SK-N-SH (cell line): ENCODE results near the gene CRMP1. TPM values are rescaled to one million over a fixed set of nuclear protein-coding genes. Genes with fewer than 3 reads are reported as not detected.

Source experiments
- CTCF ChIA-PET: fragments of 300-600, 350-600 bp; formaldehyde crosslinking; extraction: SDS; loops from one replicate; lab custom pipeline; 2021; lab: Yijun Ruan, JAX
- POLR2A ChIA-PET: fragments of 350-600 bp; sonication (Branson Sonifier 250); formaldehyde crosslinking; extraction: SDS; loops from one replicate; lab custom pipeline; 2020; ENCODE audit warnings: antibody characterized with exemption, inconsistent platforms; lab: Yijun Ruan, JAX
- DNase-seq: peaks from one replicate; pipeline ENCODE4 v3.0.0; 2012
- H2AFZ ChIP-seq: fragments of 200-600 bp; sonication (generic); 2 replicates; pipeline ENCODE4 v1.8.1; 2016; ENCODE audit warnings: antibody characterized with exemption, mild to moderate bottlenecking, low read depth
- H3F3A ChIP-seq: fragments of 200-600 bp; sonication (generic); replicated peaks from 2 replicates; pipeline ENCODE3; 2016; ENCODE audit warnings: antibody characterized with exemption, mild to moderate bottlenecking; ENCODE audit not compliant: insufficient read depth
- H3K27ac ChIP-seq, 2 experiments: fragments of 200-500 bp in 1 of 2; fragments of 200-600 bp in 1 of 2; sonication (Bioruptor generic) in 1 of 2; sonication (generic), shearing (Covaris generic) in 1 of 2; 2 replicates each; pipeline versions ENCODE4 v1.5.1 to v1.6.1; 2014 to 2016; ENCODE audit warnings: low read depth in 2 of 2, inconsistent platforms in 1 of 2, low read length in 1 of 2, mild to moderate bottlenecking in 1 of 2, mixed read lengths in 1 of 2
- H3K27me3 ChIP-seq: fragments of 200-600 bp; sonication (generic), shearing (Covaris generic); 2 replicates; pipeline ENCODE4 v1.6.1; 2016; ENCODE audit warnings: mixed run types; ENCODE audit not compliant: insufficient read depth
- H3K36me3 ChIP-seq, 2 experiments: fragments of 200-500 bp in 1 of 2; fragments of 200-600 bp in 1 of 2; sonication (Bioruptor generic) in 1 of 2; sonication (generic) in 1 of 2; replicated peaks in 1 of 2; 2 replicates each; pipeline versions ENCODE3 to v1.5.1; 2014 to 2016; ENCODE audit warnings: low read length in 1 of 2, mild to moderate bottlenecking in 1 of 2; ENCODE audit not compliant: insufficient read depth in 2 of 2, control insufficient read depth in 1 of 2
- H3K4me1 ChIP-seq, 2 experiments: fragments of 200-500 bp in 1 of 2; fragments of 200-600 bp in 1 of 2; sonication (Bioruptor generic) in 1 of 2; sonication (generic), shearing (Covaris generic) in 1 of 2; 2 replicates each; pipeline versions ENCODE4 v1.5.1 to v1.6.1; 2014 to 2016; ENCODE audit warnings: low read depth in 1 of 2, low read length in 1 of 2, mixed run types in 1 of 2; ENCODE audit not compliant: insufficient read depth in 2 of 2, control insufficient read depth in 1 of 2
- H3K4me2 ChIP-seq: fragments of 200-600 bp; sonication (generic), shearing (Covaris generic); 2 replicates; pipeline ENCODE4 v1.6.1; 2017; ENCODE audit warnings: mixed run types
- H3K4me3 ChIP-seq, 2 experiments: fragments of 200-500 bp in 1 of 2; fragments of 200-600 bp in 1 of 2; sonication (Bioruptor generic) in 1 of 2; sonication (generic), shearing (Covaris generic) in 1 of 2; 2 replicates each; pipeline versions ENCODE4 v1.5.1 to v1.8.1; 2014 to 2016; ENCODE audit warnings: low read depth in 2 of 2, inconsistent platforms in 1 of 2, low read length in 1 of 2, mild to moderate bottlenecking in 1 of 2, mixed read lengths in 1 of 2, moderate library complexity in 1 of 2
- H3K79me2 ChIP-seq: fragments of 200-600 bp; sonication (generic); 2 replicates; pipeline ENCODE4 v1.8.1; 2017; ENCODE audit warnings: mild to moderate bottlenecking; ENCODE audit not compliant: insufficient read depth
- H3K9ac ChIP-seq: fragments of 200-600 bp; sonication (generic); 2 replicates; pipeline ENCODE4 v1.6.1; 2017; ENCODE audit warnings: mixed run types
- H3K9me2 ChIP-seq: fragments of 200-600 bp; sonication (generic); 2 replicates; pipeline ENCODE4 v1.6.1; 2017; ENCODE audit warnings: mixed run types
- H3K9me3 ChIP-seq: fragments of 200-600 bp; sonication (generic); 2 replicates; pipeline ENCODE4 v1.6.1; 2017; ENCODE audit warnings: mixed run types, mild to moderate bottlenecking, moderate library complexity
- H4K20me1 ChIP-seq: fragments of 200-600 bp; sonication (generic); 2 replicates; pipeline ENCODE4 v1.6.1; 2017; ENCODE audit warnings: mild to moderate bottlenecking, mixed run types; ENCODE audit not compliant: insufficient read depth
- FOSL2 ChIP-seq: IDR thresholded peaks from 2 replicates; pipeline ENCODE4 v1.4.0; 2012; ENCODE audit warnings: low read depth, mild to moderate bottlenecking, moderate library complexity, borderline replicate concordance
- GABPA ChIP-seq: IDR thresholded peaks from 2 replicates; pipeline ENCODE4 v1.4.0; 2012; ENCODE audit warnings: low read depth, mild to moderate bottlenecking
- GATA2 ChIP-seq: sonication (generic); formaldehyde crosslinking; IDR thresholded peaks from 2 replicates; pipeline ENCODE4 v1.5.0; 2020; ENCODE audit warnings: mild to moderate bottlenecking, missing genetic modification reagents
- MAX ChIP-seq: IDR thresholded peaks from 2 replicates; pipeline ENCODE4 v1.4.0; 2012; ENCODE audit warnings: low read depth
- NFIC ChIP-seq: IDR thresholded peaks from 2 replicates; pipeline ENCODE4 v1.4.0; 2012; ENCODE audit warnings: borderline replicate concordance
- RCOR1 ChIP-seq: fragments of 150-350 bp; IDR thresholded peaks from 2 replicates; pipeline ENCODE4 v1.6.1; 2017; ENCODE audit warnings: antibody characterized with exemption, low read length
- RFX5 ChIP-seq: IDR thresholded peaks from 2 replicates; pipeline ENCODE4 v1.6.1; 2012; ENCODE audit warnings: mild to moderate bottlenecking, improper control_type of control experiment, low read length
- RXRA ChIP-seq: IDR thresholded peaks from 2 replicates; pipeline ENCODE4 v1.4.0; 2012; ENCODE audit warnings: low read depth, mild to moderate bottlenecking, borderline replicate concordance
- SIN3A ChIP-seq: IDR thresholded peaks from 2 replicates; pipeline ENCODE4 v1.6.1; 2012; ENCODE audit warnings: low read depth, mild to moderate bottlenecking, low read length, moderate library complexity, borderline replicate concordance
- WGBS: methylation state at CpG from one replicate; pipeline ENCODE4 v1.1.6; 2017; ENCODE audit warnings: low lambda C conversion rate; 5-methylcytosine and 5-hydroxymethylcytosine counted together
- polyA plus RNA-seq, 3 experiments: library from polyadenylated mRNA; depleted of rRNA; stranded (reverse); fragments of >200 nt; gene quantifications; 2 replicates each; pipeline ENCODE4 v1.2.3, GENCODE V29; 2012
- TF ChIP-seq, protein P1 (sequence below): fragments of 200-600 bp; sonication (generic); IDR thresholded peaks from 2 replicates; pipeline ENCODE4 v1.6.1; 2017; ENCODE audit warnings: antibody characterized with exemption, mild to moderate bottlenecking, moderate library complexity
- TF ChIP-seq, protein P2 (sequence below): IDR thresholded peaks from 2 replicates; pipeline ENCODE4 v1.6.1; 2012; ENCODE audit warnings: mild to moderate bottlenecking, low read depth, low read length, moderate library complexity

Gene CRMP1
- polyA plus RNA-seq, 1 of the 3 experiments (the other 2 are of a cell fraction) = 3.4 TPM

DNA sequence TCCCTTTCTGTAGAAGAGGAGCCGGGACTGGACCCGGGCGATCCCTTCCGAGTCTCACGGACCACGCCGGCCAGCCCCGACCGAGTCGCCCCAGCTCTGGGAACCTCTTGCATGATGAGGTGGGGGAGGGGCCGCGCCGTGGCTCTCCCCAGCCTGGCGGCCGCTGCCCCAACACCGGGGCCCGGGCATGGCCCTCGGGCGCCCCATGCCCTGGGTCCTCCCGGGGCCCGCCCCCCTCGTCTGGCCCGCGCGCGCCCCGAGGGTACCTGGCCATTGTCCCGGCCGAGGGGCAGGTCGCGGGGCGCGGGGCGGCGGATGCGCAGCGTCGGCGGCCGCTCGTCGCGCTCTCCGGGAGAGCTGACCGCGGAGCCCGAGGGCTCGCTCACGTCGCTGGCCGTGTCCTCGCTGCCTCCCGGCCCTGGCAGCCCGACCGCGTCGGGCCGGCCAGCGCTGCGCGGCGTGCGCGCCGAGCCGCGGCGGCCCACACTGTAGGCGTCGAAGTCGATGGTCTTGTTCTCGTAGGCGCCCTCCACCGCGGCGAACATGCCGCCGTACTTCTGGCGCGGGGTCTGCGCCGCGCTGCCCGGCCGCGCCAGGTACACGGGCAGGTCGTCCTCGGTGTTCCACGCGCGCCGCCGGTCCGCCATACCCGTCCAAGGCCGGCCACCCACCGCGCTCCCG is 423 bp downstream of the CRMP1 start:
- Histone ChIP-seq H3K27me3 (peaks cover 28% of the 10 kb centered on the region; the same call in 1 of the 2 replicates), H3K4me3 (peak overlapping the region in 1 of 2 experiments; percentile 49; a peak in 2 of 4 replicates), H3K4me1 (peaks cover 0 to 25% of the 10 kb centered on the region in 2 experiments; a peak in 1 of 4 replicates), H3K79me2 (no peaks in the 10 kb centered on the region), H3K9me2 (no peaks in the 10 kb centered on the region), H3K4me2 (no peak overlapping the region), H3K9ac (no peak overlapping the region), H3K9me3 (no peaks in the 10 kb centered on the region), H3F3A (no peaks in the 10 kb centered on the region), H2AFZ (no peak overlapping the region), H4K20me1 (no peaks in the 10 kb centered on the region), H3K36me3 (no peaks in the 10 kb centered on the region), H3K27ac (peak overlapping the region in 1 of 2 experiments; percentile 55; a peak in 2 of 4 replicates)
- TF ChIP-seq, protein P1, sequence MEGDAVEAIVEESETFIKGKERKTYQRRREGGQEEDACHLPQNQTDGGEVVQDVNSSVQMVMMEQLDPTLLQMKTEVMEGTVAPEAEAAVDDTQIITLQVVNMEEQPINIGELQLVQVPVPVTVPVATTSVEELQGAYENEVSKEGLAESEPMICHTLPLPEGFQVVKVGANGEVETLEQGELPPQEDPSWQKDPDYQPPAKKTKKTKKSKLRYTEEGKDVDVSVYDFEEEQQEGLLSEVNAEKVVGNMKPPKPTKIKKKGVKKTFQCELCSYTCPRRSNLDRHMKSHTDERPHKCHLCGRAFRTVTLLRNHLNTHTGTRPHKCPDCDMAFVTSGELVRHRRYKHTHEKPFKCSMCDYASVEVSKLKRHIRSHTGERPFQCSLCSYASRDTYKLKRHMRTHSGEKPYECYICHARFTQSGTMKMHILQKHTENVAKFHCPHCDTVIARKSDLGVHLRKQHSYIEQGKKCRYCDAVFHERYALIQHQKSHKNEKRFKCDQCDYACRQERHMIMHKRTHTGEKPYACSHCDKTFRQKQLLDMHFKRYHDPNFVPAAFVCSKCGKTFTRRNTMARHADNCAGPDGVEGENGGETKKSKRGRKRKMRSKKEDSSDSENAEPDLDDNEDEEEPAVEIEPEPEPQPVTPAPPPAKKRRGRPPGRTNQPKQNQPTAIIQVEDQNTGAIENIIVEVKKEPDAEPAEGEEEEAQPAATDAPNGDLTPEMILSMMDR = no peak
- TF ChIP-seq NFIC = no peak
- TF ChIP-seq RFX5 = no peak
- TF ChIP-seq GABPA = no peak
- ChIA-PET CTCF (interaction anchor here (1.1 to 2.1 kb wide), 5 partner anchors 79 to 106 kb away, joined by 3 to 10 read pairs (median 6); no protein-coding TSS in a partner anchor), POLR2A (no interaction called here)
- WGBS = 0% methylated on average over 6 of the region's 100 CpGs
- peak; percentile 68 for DNase-seq

DNA sequence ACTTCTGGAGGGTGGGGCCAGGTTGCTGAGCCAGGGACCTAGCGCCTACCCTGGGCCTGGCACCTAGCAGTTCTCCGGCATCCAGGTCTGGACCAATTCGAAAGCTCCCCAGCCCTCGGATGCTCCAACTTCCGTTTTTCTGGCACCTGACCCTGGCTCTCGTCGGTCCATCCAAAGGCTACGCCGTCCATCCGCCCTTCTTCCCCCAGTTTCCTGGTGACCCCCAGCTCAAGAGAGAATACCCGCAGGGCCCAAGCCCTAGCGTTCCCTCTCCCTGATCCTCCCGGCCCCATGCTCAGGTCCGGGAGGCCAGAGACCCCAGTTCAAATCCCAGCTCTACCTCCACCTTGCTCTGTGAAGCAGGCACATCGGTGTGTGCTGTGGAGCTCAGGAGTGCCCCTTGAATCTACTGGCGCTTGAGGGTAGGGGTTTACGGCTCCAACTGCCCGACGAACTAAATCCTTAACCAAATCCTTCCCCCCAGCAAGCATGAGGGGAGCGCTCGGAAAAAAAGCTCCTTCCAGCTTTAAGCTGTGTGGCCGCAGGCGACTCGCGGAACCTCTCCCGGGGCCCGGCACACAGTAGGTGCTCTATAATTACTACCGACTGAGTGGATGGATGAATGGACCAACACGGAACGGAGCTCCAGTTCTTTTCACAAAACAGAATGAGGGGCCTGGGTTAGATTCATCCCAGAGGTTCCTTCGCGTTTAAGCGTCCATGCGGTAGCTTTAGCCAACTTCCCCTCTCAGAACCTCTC is 1.1 kb downstream of the CRMP1 start:
- WGBS = 16% methylated on average over 27 of the region's 34 CpGs
- POLR2A ChIA-PET = no interaction called here

More for the DNA sequence above, 1.1 kb downstream of the CRMP1 start:
- Histone ChIP-seq H3K4me1 (peaks cover 0 to 29% of the 10 kb centered on the region in 2 experiments; a peak in 1 of 4 replicates), H3K4me3 (peak overlapping the region in 1 of 2 experiments; percentile 49; a peak in 2 of 4 replicates), H3F3A (no peaks in the 10 kb centered on the region)
- TF ChIP-seq MAX (no peak), RXRA (no peak), GATA2 (CRISPR knock-in tag) (no peak), FOSL2 (no peak), RCOR1 (no peak), SIN3A (no peak)
- TF ChIP-seq, protein P2, sequence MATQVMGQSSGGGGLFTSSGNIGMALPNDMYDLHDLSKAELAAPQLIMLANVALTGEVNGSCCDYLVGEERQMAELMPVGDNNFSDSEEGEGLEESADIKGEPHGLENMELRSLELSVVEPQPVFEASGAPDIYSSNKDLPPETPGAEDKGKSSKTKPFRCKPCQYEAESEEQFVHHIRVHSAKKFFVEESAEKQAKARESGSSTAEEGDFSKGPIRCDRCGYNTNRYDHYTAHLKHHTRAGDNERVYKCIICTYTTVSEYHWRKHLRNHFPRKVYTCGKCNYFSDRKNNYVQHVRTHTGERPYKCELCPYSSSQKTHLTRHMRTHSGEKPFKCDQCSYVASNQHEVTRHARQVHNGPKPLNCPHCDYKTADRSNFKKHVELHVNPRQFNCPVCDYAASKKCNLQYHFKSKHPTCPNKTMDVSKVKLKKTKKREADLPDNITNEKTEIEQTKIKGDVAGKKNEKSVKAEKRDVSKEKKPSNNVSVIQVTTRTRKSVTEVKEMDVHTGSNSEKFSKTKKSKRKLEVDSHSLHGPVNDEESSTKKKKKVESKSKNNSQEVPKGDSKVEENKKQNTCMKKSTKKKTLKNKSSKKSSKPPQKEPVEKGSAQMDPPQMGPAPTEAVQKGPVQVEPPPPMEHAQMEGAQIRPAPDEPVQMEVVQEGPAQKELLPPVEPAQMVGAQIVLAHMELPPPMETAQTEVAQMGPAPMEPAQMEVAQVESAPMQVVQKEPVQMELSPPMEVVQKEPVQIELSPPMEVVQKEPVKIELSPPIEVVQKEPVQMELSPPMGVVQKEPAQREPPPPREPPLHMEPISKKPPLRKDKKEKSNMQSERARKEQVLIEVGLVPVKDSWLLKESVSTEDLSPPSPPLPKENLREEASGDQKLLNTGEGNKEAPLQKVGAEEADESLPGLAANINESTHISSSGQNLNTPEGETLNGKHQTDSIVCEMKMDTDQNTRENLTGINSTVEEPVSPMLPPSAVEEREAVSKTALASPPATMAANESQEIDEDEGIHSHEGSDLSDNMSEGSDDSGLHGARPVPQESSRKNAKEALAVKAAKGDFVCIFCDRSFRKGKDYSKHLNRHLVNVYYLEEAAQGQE = no peak
- TF ChIP-seq, protein P1 = no peak
- TF ChIP-seq, all 33 proteins: peak for 0
- no peaks in the 10 kb centered on the region for H3K79me2 ChIP-seq
- DNase-seq = peak; percentile 43
- peak overlapping the region in 1 of 2 experiments; percentile 55; a peak in 2 of 4 replicates for H3K27ac ChIP-seq
- CTCF ChIA-PET = interaction anchor here (1.1 to 2.1 kb wide), 7 partner anchors 61 to 196 kb away, joined by 3 to 10 read pairs (median 3); no protein-coding TSS in a partner anchor
- no peak overlapping the region for H3K9ac ChIP-seq
- H3K9me3 ChIP-seq = no peaks in the 10 kb centered on the region
- no peak overlapping the region for H3K4me2 ChIP-seq
- peaks cover 28% of the 10 kb centered on the region; the same call in 1 of the 2 replicates for H3K27me3 ChIP-seq
- no peak overlapping the region for H2AFZ ChIP-seq
- H4K20me1 ChIP-seq = no peaks in the 10 kb centered on the region
- no peaks in the 10 kb centered on the region for H3K36me3 ChIP-seq
- no peaks in the 10 kb centered on the region for H3K9me2 ChIP-seq
